ENCODE data around the gene RALGPS1.
A peak's percentile ranks its signal among the peaks of the same experiment; 100 is the strongest.

The RALGPS1 gene

GRCh38 chr9:127122176-127123063, 207.8 kb downstream of the RALGPS1 start, which contains the start of gene ANGPTL2:
Gene ANGPTL2, minus strand, starts transcription at chr9:127122635. Its CDS starts 13,904 bp downstream, at chr9:127108731.
- DNase-seq (ENCODE audit: low read depth) = peak; percentile 87

GRCh38 chr9:127123064-127123890, 208.7 kb downstream of the RALGPS1 start:
- DNase-seq (ENCODE audit: low read depth) = no peak

GRCh38 chr9:127124111-127124531, 209.5 kb downstream of the RALGPS1 start:
- no peak for DNase-seq (ENCODE audit: low read depth)

- DNase-seq (ENCODE audit: low read depth) = no peak
Measured at GRCh38 chr9:127124792-127125191, 210.2 kb downstream of the RALGPS1 start.

- DNase-seq (ENCODE audit: low read depth) = no peak
Measured at GRCh38 chr9:127126971-127127370, 212.4 kb downstream of the RALGPS1 start.

GRCh38 chr9:127128341-127129072, 213.9 kb downstream of the RALGPS1 start:
- peak; percentile 10 for DNase-seq (ENCODE audit: low read depth)

- no peak for DNase-seq (ENCODE audit: low read depth)
Measured at GRCh38 chr9:127129073-127129717, 214.6 kb downstream of the RALGPS1 start.

- no peak for DNase-seq (ENCODE audit: low read depth)
Measured at GRCh38 chr9:127129718-127130085, 215.1 kb downstream of the RALGPS1 start.

GRCh38 chr9:127130235-127130634, 215.7 kb downstream of the RALGPS1 start:
- DNase-seq (ENCODE audit: low read depth) = no peak

GRCh38 chr9:127130661-127131538, 216.3 kb downstream of the RALGPS1 start:
- DNase-seq (ENCODE audit: low read depth) = peak; percentile 96

GRCh38 chr9:127131871-127132270, 217.3 kb downstream of the RALGPS1 start:
- DNase-seq (ENCODE audit: low read depth) = peak; percentile 88

- DNase-seq (ENCODE audit: low read depth) = no peak
Measured at GRCh38 chr9:127132375-127132774, 217.8 kb downstream of the RALGPS1 start.

GRCh38 chr9:127132921-127133647, 218.5 kb downstream of the RALGPS1 start:
- DNase-seq (ENCODE audit: low read depth) = peak; percentile 69

GRCh38 chr9:127133739-127134167, 219.2 kb downstream of the RALGPS1 start:
- DNase-seq (ENCODE audit: low read depth) = peak; percentile 86

GRCh38 chr9:127135056-127135745, 220.6 kb downstream of the RALGPS1 start:
- no peak for DNase-seq (ENCODE audit: low read depth)

GRCh38 chr9:127136081-127136879, 221.7 kb downstream of the RALGPS1 start:
- no peak for DNase-seq (ENCODE audit: low read depth)

GRCh38 chr9:127136880-127137639, 222.5 kb downstream of the RALGPS1 start:
- no peak for DNase-seq (ENCODE audit: low read depth)

Measured in iris pigment epithelial cell (primary cell).